ENCODE results near the gene FAM107B. TPM values are rescaled to one million over a fixed set of nuclear protein-coding genes. Genes with fewer than 3 reads are reported as not detected.
A peak's percentile ranks its signal among the peaks of the same experiment; 100 is the strongest.

The FAM107B gene
- total RNA-seq, 4 donors from 2014 or later, result 12.3 to 41.3 (median 31.8) TPM

DNA sequence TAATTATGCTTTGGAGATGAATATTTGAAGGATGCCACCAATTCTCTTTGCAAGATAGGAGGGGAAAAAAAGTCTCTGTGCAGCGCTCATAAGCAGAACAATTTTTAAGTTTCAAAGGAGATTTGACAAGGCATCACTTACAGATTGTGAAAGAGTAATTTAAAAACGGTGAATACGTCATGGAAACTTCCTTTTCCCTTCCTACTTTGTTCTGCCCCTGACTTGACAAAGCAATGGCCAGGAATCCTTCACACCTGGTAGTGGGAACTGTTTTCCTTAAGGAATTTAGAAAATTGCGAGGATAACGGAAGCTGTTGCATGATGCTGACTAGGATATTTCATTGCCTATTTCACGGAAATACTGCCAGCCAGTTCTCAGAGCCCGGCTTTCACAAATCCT is 16.7 kb downstream of the FAM107B start:
- H3K4me1 ChIP-seq, result no peaks in the 10 kb centered on the region
- TF ChIP-seq POLR2A (IDR thresholded peaks at IDR 0.05), result no peak
- TF ChIP-seq, protein P1, sequence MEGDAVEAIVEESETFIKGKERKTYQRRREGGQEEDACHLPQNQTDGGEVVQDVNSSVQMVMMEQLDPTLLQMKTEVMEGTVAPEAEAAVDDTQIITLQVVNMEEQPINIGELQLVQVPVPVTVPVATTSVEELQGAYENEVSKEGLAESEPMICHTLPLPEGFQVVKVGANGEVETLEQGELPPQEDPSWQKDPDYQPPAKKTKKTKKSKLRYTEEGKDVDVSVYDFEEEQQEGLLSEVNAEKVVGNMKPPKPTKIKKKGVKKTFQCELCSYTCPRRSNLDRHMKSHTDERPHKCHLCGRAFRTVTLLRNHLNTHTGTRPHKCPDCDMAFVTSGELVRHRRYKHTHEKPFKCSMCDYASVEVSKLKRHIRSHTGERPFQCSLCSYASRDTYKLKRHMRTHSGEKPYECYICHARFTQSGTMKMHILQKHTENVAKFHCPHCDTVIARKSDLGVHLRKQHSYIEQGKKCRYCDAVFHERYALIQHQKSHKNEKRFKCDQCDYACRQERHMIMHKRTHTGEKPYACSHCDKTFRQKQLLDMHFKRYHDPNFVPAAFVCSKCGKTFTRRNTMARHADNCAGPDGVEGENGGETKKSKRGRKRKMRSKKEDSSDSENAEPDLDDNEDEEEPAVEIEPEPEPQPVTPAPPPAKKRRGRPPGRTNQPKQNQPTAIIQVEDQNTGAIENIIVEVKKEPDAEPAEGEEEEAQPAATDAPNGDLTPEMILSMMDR (IDR thresholded peaks at IDR 0.05), result no peak
- intact Hi-C loops (cut with DNase I), result no loop called here
- no peak overlapping the region for H3K4me3 ChIP-seq (replicated peaks in 1 of 3)
- WGBS, 2 donors, result 86 to 89% methylated on average over 7 of the region's 7 CpGs
- no peaks in the 10 kb centered on the region for H3K36me3 ChIP-seq
- no peak for DNase-seq
- H3K27me3 ChIP-seq, result no peaks in the 10 kb centered on the region
- H3K27ac ChIP-seq, result no peak overlapping the region
- no peaks in the 10 kb centered on the region for H3K9me3 ChIP-seq

DNA sequence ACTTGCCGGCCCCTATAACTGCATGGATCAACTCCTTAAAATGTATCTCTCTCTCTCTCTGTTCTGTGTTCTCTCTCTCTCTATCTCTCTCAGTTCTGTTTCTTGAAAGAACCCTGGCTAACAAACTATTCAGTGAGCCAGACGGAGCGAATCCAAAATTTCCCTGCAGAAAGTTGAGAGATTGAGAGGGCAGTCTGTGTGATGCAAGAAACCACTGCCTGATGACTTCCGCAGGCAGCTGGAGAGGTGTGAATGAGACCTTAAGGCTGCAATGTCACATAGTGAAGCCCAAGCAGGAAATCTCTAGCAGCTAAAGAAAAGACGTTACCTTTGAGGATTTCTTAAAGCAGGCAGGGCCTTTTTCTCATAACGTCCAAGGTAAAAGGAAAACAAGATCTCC is 17.3 kb downstream of the FAM107B start:
- intact Hi-C loops (cut with DNase I), result no loop called here
- WGBS, 2 donors, result 86 to 87% methylated on average over 6 of the region's 6 CpGs
- Histone ChIP-seq H3K27me3 (no peaks in the 10 kb centered on the region), H3K27ac (no peak overlapping the region), H3K4me1 (no peaks in the 10 kb centered on the region), H3K4me3 (replicated peaks in 1 of 3) (no peak overlapping the region), H3K36me3 (no peaks in the 10 kb centered on the region), H3K9me3 (no peaks in the 10 kb centered on the region)
- no peak for DNase-seq
- TF ChIP-seq, protein P1 (IDR thresholded peaks at IDR 0.05), result no peak
- no peak for TF ChIP-seq POLR2A (IDR thresholded peaks at IDR 0.05)

DNA sequence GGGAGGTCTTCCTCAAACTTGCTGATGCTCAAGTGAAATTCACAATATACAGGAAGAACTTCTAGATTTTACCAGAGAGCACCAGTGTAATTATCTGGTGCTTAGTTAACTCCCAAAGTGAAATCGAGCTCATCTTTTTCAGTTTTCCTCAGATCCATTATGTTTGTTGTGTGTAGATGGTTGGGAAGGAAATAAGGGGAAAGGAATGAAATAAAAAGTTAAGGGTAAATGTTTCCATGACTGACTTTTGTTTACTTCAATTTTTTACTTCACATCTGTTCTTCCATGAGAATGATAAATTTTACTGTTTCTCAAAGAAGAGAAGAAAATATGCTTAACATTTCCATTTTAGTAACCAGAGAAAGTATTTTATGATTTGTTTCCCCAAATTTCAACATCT is 21.3 kb downstream of the FAM107B start:
- no peaks in the 10 kb centered on the region for H3K36me3 ChIP-seq
- TF ChIP-seq, protein P1 (IDR thresholded peaks at IDR 0.05), result no peak
- TF ChIP-seq POLR2A (IDR thresholded peaks at IDR 0.05), result no peak
- WGBS, 2 donors, result 81 to 85% methylated on average over 1 of the region's 1 CpG
- H3K9me3 ChIP-seq, result no peaks in the 10 kb centered on the region
- no peak overlapping the region for H3K4me3 ChIP-seq (replicated peaks in 1 of 3)
- DNase-seq, result no peak
- no peaks in the 10 kb centered on the region for H3K27me3 ChIP-seq
- H3K4me1 ChIP-seq, result peaks cover 7 to 12% of the 10 kb centered on the region in 2 donors
- intact Hi-C loops (cut with DNase I), result no loop called here
- no peak overlapping the region for H3K27ac ChIP-seq

DNA sequence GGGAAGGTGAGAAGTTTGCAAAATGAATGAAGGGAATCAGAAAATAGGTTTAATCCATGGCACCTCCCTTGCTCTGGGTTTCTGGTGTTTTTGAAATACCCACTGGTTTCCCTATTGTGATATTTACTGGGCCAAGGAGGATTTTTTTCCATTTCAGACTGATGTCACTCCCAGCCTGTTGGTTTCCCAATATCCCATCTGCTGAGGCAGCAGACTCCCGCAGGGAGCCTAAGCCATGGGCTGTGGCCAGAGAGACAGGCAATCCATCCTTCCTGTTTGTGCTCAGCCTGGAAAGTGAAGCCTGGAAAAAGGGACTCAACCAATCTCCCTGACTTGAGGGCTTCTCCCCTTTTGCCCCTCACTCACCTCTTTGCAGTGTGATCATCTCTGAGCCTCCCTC is 22.8 kb downstream of the FAM107B start:
- intact Hi-C loops (cut with DNase I), result no loop called here
- H3K4me3 ChIP-seq (replicated peaks in 1 of 3), result no peak overlapping the region
- peaks cover 7 to 16% of the 10 kb centered on the region in 2 donors for H3K4me1 ChIP-seq
- no peaks in the 10 kb centered on the region for H3K36me3 ChIP-seq
- peak; percentile 14 to 19 for DNase-seq
- 40 to 47% methylated on average over 1 of the region's 1 CpG for WGBS, 2 donors
- TF ChIP-seq, protein P1 (IDR thresholded peaks at IDR 0.05), result no peak
- TF ChIP-seq POLR2A (IDR thresholded peaks at IDR 0.05), result no peak
- no peaks in the 10 kb centered on the region for H3K9me3 ChIP-seq
- peak overlapping the region; percentile 28 to 55 (median 53) for H3K27ac ChIP-seq
- H3K27me3 ChIP-seq, result no peaks in the 10 kb centered on the region

DNA sequence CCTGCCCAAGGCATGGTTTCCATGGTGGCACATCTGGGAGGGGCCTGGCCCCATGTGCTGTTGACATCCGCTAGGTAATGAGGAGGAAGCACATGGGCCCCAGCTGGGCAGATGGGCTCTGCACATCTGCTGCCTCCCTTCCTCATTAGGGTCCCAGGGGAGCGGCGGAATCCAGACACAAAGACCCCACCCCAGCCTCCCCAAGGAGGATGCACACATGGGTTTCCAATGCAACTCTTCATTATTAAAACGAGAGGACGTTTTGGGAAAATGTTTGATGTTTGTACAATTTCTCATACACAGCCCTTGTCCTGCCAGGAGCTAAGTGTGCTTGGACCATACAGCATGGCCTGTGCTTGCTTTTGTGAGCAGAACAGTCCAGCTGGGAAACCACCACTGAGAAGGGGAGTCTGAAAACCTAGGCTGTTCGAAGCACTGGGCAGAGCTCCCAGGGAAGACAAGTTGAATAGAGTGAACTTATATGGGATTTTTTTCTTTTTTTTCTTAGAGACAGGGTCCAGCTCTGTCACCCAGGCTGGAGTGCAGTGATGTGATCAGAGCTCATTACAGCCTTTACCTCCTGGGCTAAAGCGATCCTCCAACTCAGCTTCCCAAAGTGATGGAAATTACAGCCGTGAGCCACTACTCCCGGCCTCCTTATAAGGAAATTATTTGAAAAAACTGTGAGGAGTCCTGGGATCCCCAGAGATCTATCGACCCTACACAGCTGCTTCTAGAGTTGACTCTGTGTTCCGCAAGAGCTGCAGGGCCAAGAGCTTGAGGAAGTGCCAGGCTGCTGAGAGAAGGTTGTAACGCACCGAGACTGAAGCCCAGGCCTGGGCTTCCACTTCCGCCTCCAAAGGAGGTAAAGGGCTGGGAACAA is 23.4 kb downstream of the FAM107B start:
- Histone ChIP-seq H3K27ac (peak overlapping the region; percentile 28 to 55 (median 53)), H3K4me3 (replicated peaks in 1 of 3) (no peak overlapping the region), H3K4me1 (peaks cover 7 to 16% of the 10 kb centered on the region in 2 donors), H3K36me3 (no peaks in the 10 kb centered on the region), H3K27me3 (no peaks in the 10 kb centered on the region), H3K9me3 (no peaks in the 10 kb centered on the region)
- intact Hi-C loops (cut with DNase I), result no loop called here
- TF ChIP-seq, protein P1 (IDR thresholded peaks at IDR 0.05), result no peak
- TF ChIP-seq POLR2A (IDR thresholded peaks at IDR 0.05), result no peak
- 55 to 74% methylated on average over 11 to 14 of the region's 14 CpGs for WGBS, 2 donors
- peak in 1 of 2 donors; percentile 36 for DNase-seq

All from thyroid gland (tissue), 4 donors.